ACHN (cell line): ENCODE measurements around the gene VRK1.
"Not testable (repeated sequence)": the region's sequence is repeated elsewhere in the genome, so short reads cannot be mapped to it uniquely, and the experiment has no call there.

Experiments used
- DNase-seq: peaks from one replicate; pipeline ENCODE4 v3.0.0-alpha.2; 2015
- in situ Hi-C: cut with HindIII; loops from 2 replicates; pipeline ENCODE4 v1.10.0; 2017; ENCODE audit warnings: low sequenced_read_pairs, low pct_ligation_motif_present, low pct_unique_long_range_greater_than_20kb

Gene VRK1

GRCh38 chr14:96796851-96797581 lies at the start of gene VRK1:
TSS of gene VRK1 (plus strand) at chr14:96797382. CDS start at chr14:96833472, 36,090 bp downstream.
- DNase-seq = peak; percentile 95
- in situ Hi-C loops = no loop called here

DNA sequence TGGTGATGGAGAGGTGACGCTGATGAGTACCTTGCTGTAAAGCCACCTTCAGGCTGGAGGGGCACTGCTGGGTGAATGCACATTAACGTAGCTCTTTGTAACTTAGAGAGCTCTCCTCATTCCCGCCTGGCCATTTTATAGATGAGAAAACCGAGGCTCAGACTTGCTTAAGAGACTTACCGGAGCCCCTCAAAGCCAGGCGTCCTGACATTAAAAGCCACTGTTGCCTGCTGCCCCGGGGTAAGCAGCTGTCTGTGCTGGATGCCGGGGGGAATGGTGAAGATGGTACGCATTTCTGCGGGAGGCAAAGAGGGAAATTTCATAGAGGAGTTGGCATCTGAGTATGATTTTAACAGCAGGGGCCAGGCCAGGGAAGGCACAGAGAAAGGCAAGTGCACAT lies 49.6 kb upstream of the VRK1 start:
- in situ Hi-C loops = no loop called here
- no peak for DNase-seq

DNA sequence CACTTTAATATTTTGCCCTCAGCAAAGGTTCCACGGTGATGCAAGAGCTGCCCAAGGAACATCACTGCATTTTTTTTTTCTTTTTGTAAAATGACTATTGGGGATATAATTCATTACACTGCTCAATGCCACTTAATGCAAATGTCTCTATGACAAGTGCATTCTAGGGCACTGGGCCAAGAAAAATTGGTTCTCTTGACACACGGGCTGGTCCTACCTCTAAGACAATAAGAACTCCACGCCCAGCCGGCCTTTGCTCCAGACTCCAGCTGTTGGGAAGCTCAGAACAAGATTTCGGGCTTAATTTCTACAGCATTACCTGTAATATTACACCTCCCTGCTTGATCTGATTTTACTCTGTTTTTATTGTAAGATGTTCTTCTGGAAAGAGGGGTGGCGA lies 48.8 kb upstream of the VRK1 start:
- no peak for DNase-seq
- in situ Hi-C loops = no loop called here

GRCh38 chr14:96751505-96751904 lies 45.7 kb upstream of the VRK1 start:
- in situ Hi-C loops = no loop called here
- no peak for DNase-seq

GRCh38 chr14:96752125-96752524 lies 45.1 kb upstream of the VRK1 start:
- in situ Hi-C loops = no loop called here
- no peak for DNase-seq

DNA sequence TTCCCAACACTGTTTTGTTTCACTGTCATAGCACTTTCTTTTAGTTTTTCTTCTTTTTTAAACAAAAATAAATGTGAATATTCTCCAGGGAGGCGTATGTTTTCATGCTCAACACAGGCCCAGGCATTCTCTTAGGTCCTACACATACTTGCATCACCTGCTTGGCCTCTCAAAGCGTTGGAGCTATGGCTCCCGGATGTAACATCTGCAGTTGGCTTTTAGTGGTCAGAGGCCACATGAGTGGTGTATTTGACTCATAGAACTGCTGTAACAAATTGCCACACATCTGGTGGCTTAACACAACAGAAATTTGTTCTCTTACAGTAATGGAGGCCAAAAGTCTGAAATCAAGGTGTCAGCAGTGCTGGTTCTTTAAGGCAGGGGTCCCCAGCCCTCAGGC lies 44.6 kb upstream of the VRK1 start:
- no peak for DNase-seq
- in situ Hi-C loops = no loop called here

- DNase-seq = no peak
- in situ Hi-C loops = no loop called here
Measured at GRCh38 chr14:96754162-96754844, 42.9 kb upstream of the VRK1 start.

DNA sequence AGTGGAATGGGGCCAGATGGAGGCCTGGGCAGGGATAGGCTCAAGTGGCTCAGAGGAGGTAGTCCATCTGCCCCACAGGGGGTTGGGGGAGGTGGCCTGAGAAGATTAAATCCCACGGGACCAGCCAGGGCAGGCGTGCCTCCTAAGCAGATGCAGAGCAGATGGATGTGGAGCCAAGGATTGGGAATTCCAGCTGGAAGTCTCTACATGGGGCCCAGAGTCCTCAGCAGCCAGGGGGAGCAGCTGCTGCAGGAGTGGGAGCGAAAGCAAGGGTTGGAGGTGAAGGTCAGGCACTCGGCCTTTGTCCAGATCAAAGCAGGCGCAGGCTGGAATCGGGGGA lies 42.4 kb upstream of the VRK1 start:
- DNase-seq = no peak
- in situ Hi-C loops = no loop called here

- DNase-seq = no peak
- in situ Hi-C loops = no loop called here
Measured at GRCh38 chr14:96756745-96757144, 40.4 kb upstream of the VRK1 start.

- no peak for DNase-seq
- in situ Hi-C loops = no loop called here
Measured at GRCh38 chr14:96757456-96757855, 39.7 kb upstream of the VRK1 start.

- DNase-seq = no peak
- in situ Hi-C loops = no loop called here
Measured at GRCh38 chr14:96761066-96761465, 36.1 kb upstream of the VRK1 start.

DNA sequence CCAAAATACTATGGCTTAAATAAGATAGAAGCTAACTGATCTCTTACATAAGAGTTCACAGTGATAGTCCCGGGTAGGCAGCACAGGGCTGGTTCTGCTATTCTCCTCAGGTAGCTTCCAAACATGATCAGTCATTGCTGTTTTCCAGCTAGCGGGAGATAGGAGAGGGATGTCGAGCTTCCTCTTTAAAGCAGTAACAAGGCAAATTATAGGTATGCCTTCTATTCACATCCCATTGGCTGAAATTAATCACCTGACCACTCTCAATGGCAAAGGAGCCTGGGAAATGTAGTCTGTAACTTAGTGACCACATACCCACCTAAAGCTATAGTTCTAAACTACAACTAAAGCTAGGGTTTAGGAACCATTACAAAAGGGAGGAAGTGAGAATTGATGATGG lies 34.5 kb upstream of the VRK1 start:
- in situ Hi-C loops = no loop called here
- peak; percentile 33 for DNase-seq

- in situ Hi-C loops = no loop called here
- no peak for DNase-seq
Measured at GRCh38 chr14:96764012-96764411, 33.2 kb upstream of the VRK1 start.

GRCh38 chr14:96765205-96765604 lies 32.0 kb upstream of the VRK1 start:
- DNase-seq, in situ Hi-C loops: not testable (repeated sequence)

- DNase-seq = no peak
- in situ Hi-C loops = no loop called here
Measured at GRCh38 chr14:96772929-96773328, 24.3 kb upstream of the VRK1 start.

- DNase-seq = no peak
- in situ Hi-C loops = no loop called here
Measured at GRCh38 chr14:96776791-96777190, 20.4 kb upstream of the VRK1 start.

- in situ Hi-C loops = no loop called here
- no peak for DNase-seq
Measured at GRCh38 chr14:96780500-96780899, 16.7 kb upstream of the VRK1 start.

DNA sequence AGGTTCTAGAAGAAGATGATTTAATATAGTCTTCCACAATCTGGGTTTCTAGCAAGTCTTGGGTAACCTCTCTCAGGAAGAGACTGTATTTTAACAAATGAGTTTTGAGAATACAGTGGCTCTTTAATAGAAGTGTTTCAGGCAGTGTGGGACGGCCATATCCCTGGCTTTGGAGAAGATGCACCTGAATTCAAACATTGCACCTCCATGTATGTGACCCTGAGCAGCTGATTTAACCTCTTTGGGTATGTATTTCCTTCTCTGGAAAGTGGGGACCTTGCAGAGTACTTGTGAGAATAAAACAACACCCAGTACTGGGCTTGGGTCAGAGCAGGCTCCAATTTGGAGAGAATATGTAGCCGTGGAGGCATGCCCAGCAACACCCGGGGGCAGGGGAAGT lies 15.8 kb upstream of the VRK1 start:
- no peak for DNase-seq
- in situ Hi-C loops = no loop called here

DNA sequence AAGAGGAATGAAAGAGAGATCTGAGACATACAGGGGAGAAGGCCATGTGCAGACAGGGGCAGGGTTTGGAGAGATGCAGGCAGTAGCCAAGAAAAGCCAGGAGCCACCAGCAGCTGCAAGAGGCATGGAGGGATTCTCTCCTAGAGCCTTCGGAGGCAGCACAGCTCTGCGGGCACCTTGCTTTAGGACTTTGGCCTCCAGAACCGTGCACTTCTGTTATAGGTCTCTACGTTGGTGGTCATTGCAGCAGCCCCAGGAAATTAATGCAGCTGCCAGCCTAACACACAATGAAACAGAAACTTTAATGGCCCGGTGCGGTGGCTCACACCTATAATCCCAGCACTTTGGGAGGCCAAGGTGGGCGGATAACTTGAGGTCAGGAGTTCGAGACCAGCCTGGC lies 14.7 kb upstream of the VRK1 start:
- in situ Hi-C loops = no loop called here
- DNase-seq = no peak
